GM12878 (cell line): ENCODE measurements around the gene C6orf89. TPM values are rescaled to one million over a fixed set of nuclear protein-coding genes. Genes with fewer than 3 reads are reported as not detected.

Experiments used
- ATAC-seq: fragments of 200-7000 bp; cut with Tn5 transposase; 3 replicates; pipeline ENCODE4 v1.9.1; 2020; ENCODE audit warnings: mild to moderate bottlenecking, moderate library complexity
- BruUV-seq: library from RNA; stranded (reverse); fragments of 400-500 nt; replicated peaks from 2 replicates; lab custom pipeline; 2021; lab: Mats Ljungman, UMichigan
- CTCF ChIA-PET: fragments of 300-600 bp; sonication (Branson Sonifier 250); formaldehyde crosslinking; extraction: SDS; loops from one replicate; lab custom pipeline; 2021; ENCODE audit warnings: inconsistent platforms; lab: Yijun Ruan, JAX
- POLR2A ChIA-PET: fragments of 350-600 bp; formaldehyde crosslinking; extraction: SDS; loops from one replicate; lab custom pipeline; 2021; ENCODE audit warnings: inconsistent platforms; lab: Charles Lee
- RAD21 ChIA-PET: fragments of 300-600 bp; sonication (Branson Sonifier 250); formaldehyde crosslinking; loops from one replicate; lab custom pipeline; 2023; ENCODE audit warnings: antibody characterized with exemption; ENCODE audit not compliant: unreplicated experiment; lab: Charles Lee
- SMC1A ChIA-PET: fragments of 300-600 bp; sonication (Branson Sonifier 250); formaldehyde crosslinking; loops from one replicate; lab custom pipeline; 2023; ENCODE audit not compliant: unreplicated experiment, uncharacterized antibody; lab: Charles Lee
- DNase-seq: peaks from one replicate; pipeline ENCODE4 v3.0.0-alpha.2; 2011; ENCODE audit warnings: low read depth, low spot score
- FAIRE-seq: peaks from 3 replicates; lab custom pipeline; 2011; peaks lifted over from hg19 to GRCh38; lab: Jason Lieb, UNC
- H2AFZ ChIP-seq: 2 replicates; pipeline ENCODE4 v1.6.0; 2011; ENCODE audit warnings: low read depth, low read length, control low read depth; ENCODE audit not compliant: control insufficient read depth
- H3K27ac ChIP-seq: 2 replicates; pipeline ENCODE4 v1.5.1; 2011; ENCODE audit warnings: control low read depth; ENCODE audit not compliant: control insufficient read depth, insufficient read depth
- H3K27me3 ChIP-seq, 2 experiments: replicated peaks in 1 of 2; 2 replicates each; pipeline versions ENCODE4 v1.6.0 to v1.6.1; 2011; ENCODE audit warnings: low read length in 1 of 2; ENCODE audit not compliant: control insufficient read depth in 2 of 2, insufficient read depth in 2 of 2
- H3K36me3 ChIP-seq, 2 experiments: 2 replicates each; pipeline ENCODE4 v1.5.1; 2011; ENCODE audit warnings: low read length in 1 of 2; ENCODE audit not compliant: control insufficient read depth in 2 of 2, insufficient read depth in 2 of 2
- H3K4me1 ChIP-seq: 2 replicates; pipeline ENCODE4 v1.6.1; 2011; ENCODE audit warnings: mild to moderate bottlenecking, low read length, moderate library complexity, mixed read lengths; ENCODE audit not compliant: control insufficient read depth, insufficient read depth
- H3K4me2 ChIP-seq: 2 replicates; pipeline ENCODE4 v1.6.0; 2011; ENCODE audit warnings: control low read depth; ENCODE audit not compliant: control insufficient read depth, insufficient read depth
- H3K4me3 ChIP-seq: fragments of 200-600 bp; sonication (generic); 2 replicates; pipeline ENCODE4 v1.5.1; 2016
- H3K79me2 ChIP-seq: 2 replicates; pipeline ENCODE4 v1.6.0; 2011; ENCODE audit warnings: low read length; ENCODE audit not compliant: control insufficient read depth, insufficient read depth
- H3K9ac ChIP-seq: 2 replicates; pipeline ENCODE4 v1.8.0; 2011; ENCODE audit warnings: low read length, control low read depth, mixed read lengths; ENCODE audit not compliant: control insufficient read depth, insufficient read depth
- H3K9me3 ChIP-seq: replicated peaks from 3 replicates; pipeline ENCODE4 v1.5.1; 2011; ENCODE audit warnings: mild to moderate bottlenecking, low read length; ENCODE audit not compliant: control insufficient read depth, insufficient read depth
- H4K20me1 ChIP-seq: 2 replicates; pipeline ENCODE4 v1.6.0; 2011; ENCODE audit not compliant: control insufficient read depth, insufficient read depth
- EZH2 ChIP-seq: IDR thresholded peaks from 2 replicates; pipeline ENCODE4 v1.6.1; 2012; ENCODE audit warnings: low read depth, mild to moderate bottlenecking, control low read depth, inconsistent platforms, low read length, borderline replicate concordance; ENCODE audit not compliant: control insufficient read depth
- HDAC6 ChIP-seq: fragments of 200-600 bp; sonication (generic); IDR thresholded peaks from one replicate; pipeline ENCODE4 v1.8.0; 2017; ENCODE audit warnings: antibody characterized with exemption; ENCODE audit not compliant: unreplicated experiment
- MXI1 ChIP-seq: fragments of 150-350 bp; IDR thresholded peaks from 2 replicates; pipeline ENCODE4 v1.6.1; 2011; ENCODE audit warnings: low read depth, mild to moderate bottlenecking, inconsistent platforms, low read length, improper control_type of control experiment
- NFYB ChIP-seq: IDR thresholded peaks from 2 replicates; pipeline ENCODE4 v1.6.1; 2011; ENCODE audit warnings: low read depth, mild to moderate bottlenecking, low read length, improper control_type of control experiment, moderate library complexity; ENCODE audit not compliant: insufficient read depth
- POLR2AphosphoS2 ChIP-seq: IDR thresholded peaks from 2 replicates; pipeline ENCODE4 v1.6.1; 2011; ENCODE audit warnings: low read depth, mild to moderate bottlenecking, low read length, improper control_type of control experiment, moderate library complexity
- SRF ChIP-seq, 2 experiments: IDR thresholded peaks; 2 replicates each; pipeline ENCODE4 v1.6.1; 2011; ENCODE audit warnings: low read depth in 2 of 2, low read length in 2 of 2, mild to moderate bottlenecking in 1 of 2, moderate library complexity in 1 of 2
- WGBS: methylation state at CpG from one replicate; pipeline ENCODE4 v1.1.6; 2016; ENCODE audit warnings: low lambda C conversion rate; ENCODE audit not compliant: insufficient replicate concordance, insufficient coverage; ENCODE audit errors: missing lambda C conversion rate; 5-methylcytosine and 5-hydroxymethylcytosine counted together
- in situ Hi-C: fragments of 300-500 bp; cut with MboI; formaldehyde crosslinking; loops from 9 replicates; pipeline ENCODE4 v1.14.3; 2018; ENCODE audit warnings: mixed read lengths
- intact Hi-C: fragments of 100-400 bp; cut with micrococcal nuclease; formaldehyde crosslinking; loops from one replicate; pipeline ENCODE4 v1.14.2; 2022; ENCODE audit not compliant: unreplicated experiment
- polyA plus RNA-seq, 11 experiments: library from polyadenylated mRNA; depleted of rRNA in 4 of 11; unstranded in 6 of 11; stranded (reverse) in 5 of 11; fragments of >200 nt; fragmentation: Nextera tagmentation in 4 of 11; fragmentation: Illumina TruSeq in 1 of 11; extraction: Ambion mirVana in 4 of 11; extraction: Trizol in 1 of 11; gene quantifications; 1 replicate in 1 of 11; 2 replicates in 10 of 11; pipeline versions ENCODE4 v1.2.1 to v1.2.3, GENCODE V29; 2011 to 2016; ENCODE audit warnings: inconsistent platforms in 2 of 11, missing spikeins in 2 of 11, low read depth in 1 of 11
- total RNA-seq, 4 experiments: library from RNA; depleted of rRNA in 3 of 4; stranded (reverse); fragments of >200 nt in 3 of 4; fragmentation: Illumina TruSeq in 1 of 4; extraction: Trizol in 1 of 4; gene quantifications; 2 replicates each; pipeline versions ENCODE4 v1.2.1 to v1.2.3, GENCODE V29; 2013 to 2021
- TF ChIP-seq, protein P1 (sequence below): IDR thresholded peaks from 2 replicates; pipeline ENCODE4 v1.6.1; 2011; ENCODE audit warnings: low read depth, mild to moderate bottlenecking, low read length, moderate library complexity, borderline replicate concordance; ENCODE audit errors: extremely low read depth
- TF ChIP-seq, protein P2 (sequence below): fragments of 450-650 bp; IDR thresholded peaks from 2 replicates; pipeline ENCODE4 v1.6.1; 2017; ENCODE audit warnings: antibody characterized with exemption, mild to moderate bottlenecking, moderate library complexity

The C6orf89 gene
- total and polyA plus RNA-seq, 10 of the 15 experiments (the other 5 are each of a cell fraction or from before 2014, with no cell fraction given) = 10.8 to 42.7 (median 28.6) TPM

DNA sequence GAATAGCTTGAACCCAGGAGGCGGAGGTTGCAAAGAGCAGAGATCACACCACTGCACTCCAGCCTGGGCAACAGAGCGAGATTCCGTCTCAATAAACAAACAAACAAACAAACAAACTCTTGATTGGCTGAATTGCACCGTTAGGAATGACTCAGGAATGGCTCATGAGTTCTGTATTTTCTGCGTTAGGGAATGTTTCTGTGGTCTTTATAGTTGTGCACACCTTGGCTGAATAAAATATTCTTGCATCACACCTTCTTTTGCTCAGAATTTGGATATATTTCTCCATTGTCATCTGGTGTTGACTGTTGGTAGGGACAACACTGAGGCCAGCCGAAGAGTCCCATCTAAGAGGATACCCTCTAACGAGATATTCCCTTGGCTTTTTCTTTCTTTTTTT is 49.1 kb downstream of the C6orf89 start:
- H2AFZ ChIP-seq = no peak overlapping the region
- H3K4me3 ChIP-seq = no peak overlapping the region
- H3K4me1 ChIP-seq = no peaks in the 10 kb centered on the region
- FAIRE-seq (no peak), DNase-seq (no peak), ATAC-seq (no peak)
- TF ChIP-seq MXI1 (no peak), SRF (IDR thresholded peaks at IDR 0.05; ENCODE audit: low read depth in 2 of 2, low read length in 2 of 2) (no peak), EZH2 (no peak), HDAC6 (no peak), NFYB (no peak)
- H3K9ac ChIP-seq = no peak overlapping the region
- CTCF ChIA-PET = no interaction called here
- SMC1A ChIA-PET = interaction anchor here (1.6 kb wide), 1 partner anchor 83 kb away, joined by 4 read pairs; no protein-coding TSS in a partner anchor
- RAD21 ChIA-PET = no interaction called here
- H3K79me2 ChIP-seq = no peaks in the 10 kb centered on the region
- H3K27me3 ChIP-seq = no peaks in the 10 kb centered on the region; a peak in 1 of 4 replicates
- H3K36me3 ChIP-seq = no peaks in the 10 kb centered on the region
- H3K9me3 ChIP-seq = no peaks in the 10 kb centered on the region
- WGBS = 67% methylated on average over 7 of the region's 7 CpGs
- no peak overlapping the region for H3K4me2 ChIP-seq
- in situ Hi-C loops (no loop called here), intact Hi-C loops (no loop called here)
- POLR2A ChIA-PET = no interaction called here
- H4K20me1 ChIP-seq = no peaks in the 10 kb centered on the region
- no peak overlapping the region for H3K27ac ChIP-seq
- no TSS peak for BruUV-seq

DNA sequence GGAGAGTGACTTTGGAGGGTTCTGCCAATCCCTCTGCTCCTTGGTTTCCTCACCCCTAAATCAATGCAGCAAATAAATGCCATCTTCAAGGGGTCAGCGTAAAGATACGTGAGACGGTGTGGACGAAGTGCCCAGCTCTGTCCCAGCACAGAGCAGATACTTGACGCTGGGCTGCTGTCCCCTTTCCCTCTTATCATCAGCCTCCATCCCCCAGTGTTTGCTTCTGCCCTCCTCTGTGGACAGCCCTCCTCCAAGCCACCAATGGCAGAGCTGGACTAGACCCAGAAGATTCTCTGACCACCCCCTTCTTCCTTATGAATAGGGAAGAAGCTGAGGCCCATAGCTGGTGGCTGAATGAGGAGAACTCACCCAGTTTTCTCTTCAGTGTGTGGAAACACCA is 51.1 kb downstream of the C6orf89 start:
- Histone ChIP-seq H3K36me3 (no peaks in the 10 kb centered on the region), H3K4me1 (no peaks in the 10 kb centered on the region), H3K4me3 (no peak overlapping the region), H4K20me1 (no peaks in the 10 kb centered on the region), H3K9ac (no peak overlapping the region), H3K4me2 (no peak overlapping the region), H3K9me3 (no peaks in the 10 kb centered on the region), H3K27me3 (no peaks in the 10 kb centered on the region; a peak in 1 of 4 replicates), H3K27ac (no peak overlapping the region), H2AFZ (no peak overlapping the region), H3K79me2 (no peaks in the 10 kb centered on the region)
- CTCF ChIA-PET = interaction anchor here (1.1 kb wide), 1 partner anchor 52 kb away, joined by 3 read pairs; no protein-coding TSS in a partner anchor
- intact Hi-C loops = no loop called here
- no peak for ATAC-seq
- no peak for DNase-seq
- FAIRE-seq = no peak
- in situ Hi-C loops = no loop called here
- POLR2A ChIA-PET = no interaction called here
- 67% methylated on average over 5 of the region's 5 CpGs for WGBS
- RAD21 ChIA-PET = no interaction called here
- TF ChIP-seq, protein P1, sequence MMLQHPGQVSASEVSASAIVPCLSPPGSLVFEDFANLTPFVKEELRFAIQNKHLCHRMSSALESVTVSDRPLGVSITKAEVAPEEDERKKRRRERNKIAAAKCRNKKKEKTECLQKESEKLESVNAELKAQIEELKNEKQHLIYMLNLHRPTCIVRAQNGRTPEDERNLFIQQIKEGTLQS = no peak
- TF ChIP-seq, protein P2, sequence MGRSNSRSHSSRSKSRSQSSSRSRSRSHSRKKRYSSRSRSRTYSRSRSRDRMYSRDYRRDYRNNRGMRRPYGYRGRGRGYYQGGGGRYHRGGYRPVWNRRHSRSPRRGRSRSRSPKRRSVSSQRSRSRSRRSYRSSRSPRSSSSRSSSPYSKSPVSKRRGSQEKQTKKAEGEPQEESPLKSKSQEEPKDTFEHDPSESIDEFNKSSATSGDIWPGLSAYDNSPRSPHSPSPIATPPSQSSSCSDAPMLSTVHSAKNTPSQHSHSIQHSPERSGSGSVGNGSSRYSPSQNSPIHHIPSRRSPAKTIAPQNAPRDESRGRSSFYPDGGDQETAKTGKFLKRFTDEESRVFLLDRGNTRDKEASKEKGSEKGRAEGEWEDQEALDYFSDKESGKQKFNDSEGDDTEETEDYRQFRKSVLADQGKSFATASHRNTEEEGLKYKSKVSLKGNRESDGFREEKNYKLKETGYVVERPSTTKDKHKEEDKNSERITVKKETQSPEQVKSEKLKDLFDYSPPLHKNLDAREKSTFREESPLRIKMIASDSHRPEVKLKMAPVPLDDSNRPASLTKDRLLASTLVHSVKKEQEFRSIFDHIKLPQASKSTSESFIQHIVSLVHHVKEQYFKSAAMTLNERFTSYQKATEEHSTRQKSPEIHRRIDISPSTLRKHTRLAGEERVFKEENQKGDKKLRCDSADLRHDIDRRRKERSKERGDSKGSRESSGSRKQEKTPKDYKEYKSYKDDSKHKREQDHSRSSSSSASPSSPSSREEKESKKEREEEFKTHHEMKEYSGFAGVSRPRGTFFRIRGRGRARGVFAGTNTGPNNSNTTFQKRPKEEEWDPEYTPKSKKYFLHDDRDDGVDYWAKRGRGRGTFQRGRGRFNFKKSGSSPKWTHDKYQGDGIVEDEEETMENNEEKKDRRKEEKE = no peak
- TF ChIP-seq POLR2AphosphoS2 = no peak
- SMC1A ChIA-PET = interaction anchor here (1.0 to 1.2 kb wide), 2 partner anchors 13 to 51 kb away, joined by 4 read pairs; partner anchors contain the start of gene C6orf89
- no TSS peak for BruUV-seq
